Measurements from ENCODE around the gene CMPK1.

Gene CMPK1

DNA sequence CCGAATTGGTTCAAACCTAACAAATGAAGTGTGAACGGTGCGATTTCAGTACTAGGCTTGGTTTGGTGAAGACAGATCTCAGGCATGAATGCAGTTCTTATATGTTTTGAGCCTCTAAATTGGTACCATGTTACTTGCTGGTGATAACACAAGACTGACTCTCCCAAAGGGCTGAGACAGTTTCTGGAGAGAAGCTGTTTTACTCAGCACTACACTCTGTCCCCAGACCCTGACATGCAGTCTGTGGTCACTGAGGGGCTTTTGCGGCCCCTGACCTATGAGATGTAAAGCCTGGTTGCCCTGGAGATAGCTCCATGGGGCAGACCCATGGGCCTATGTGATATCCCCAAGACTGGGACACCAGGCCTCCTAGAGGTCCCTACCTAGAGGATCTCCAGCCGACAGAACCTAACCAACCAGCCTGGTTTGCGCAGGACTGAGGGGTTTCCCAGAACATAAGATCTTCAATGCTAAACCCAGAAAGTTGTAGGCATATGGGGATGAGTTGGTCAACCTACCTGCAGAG lies 63.1 kb downstream of the CMPK1 start:
- no peak for DNase-seq (ENCODE audit: low read depth)
- no peak overlapping the region for H3K4me3 ChIP-seq (ENCODE audit: low read length)
- TF ChIP-seq, protein P1, sequence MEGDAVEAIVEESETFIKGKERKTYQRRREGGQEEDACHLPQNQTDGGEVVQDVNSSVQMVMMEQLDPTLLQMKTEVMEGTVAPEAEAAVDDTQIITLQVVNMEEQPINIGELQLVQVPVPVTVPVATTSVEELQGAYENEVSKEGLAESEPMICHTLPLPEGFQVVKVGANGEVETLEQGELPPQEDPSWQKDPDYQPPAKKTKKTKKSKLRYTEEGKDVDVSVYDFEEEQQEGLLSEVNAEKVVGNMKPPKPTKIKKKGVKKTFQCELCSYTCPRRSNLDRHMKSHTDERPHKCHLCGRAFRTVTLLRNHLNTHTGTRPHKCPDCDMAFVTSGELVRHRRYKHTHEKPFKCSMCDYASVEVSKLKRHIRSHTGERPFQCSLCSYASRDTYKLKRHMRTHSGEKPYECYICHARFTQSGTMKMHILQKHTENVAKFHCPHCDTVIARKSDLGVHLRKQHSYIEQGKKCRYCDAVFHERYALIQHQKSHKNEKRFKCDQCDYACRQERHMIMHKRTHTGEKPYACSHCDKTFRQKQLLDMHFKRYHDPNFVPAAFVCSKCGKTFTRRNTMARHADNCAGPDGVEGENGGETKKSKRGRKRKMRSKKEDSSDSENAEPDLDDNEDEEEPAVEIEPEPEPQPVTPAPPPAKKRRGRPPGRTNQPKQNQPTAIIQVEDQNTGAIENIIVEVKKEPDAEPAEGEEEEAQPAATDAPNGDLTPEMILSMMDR (conservative IDR thresholded peaks at IDR 0.05; ENCODE audit: low read depth, low read length) = no peak

DNA sequence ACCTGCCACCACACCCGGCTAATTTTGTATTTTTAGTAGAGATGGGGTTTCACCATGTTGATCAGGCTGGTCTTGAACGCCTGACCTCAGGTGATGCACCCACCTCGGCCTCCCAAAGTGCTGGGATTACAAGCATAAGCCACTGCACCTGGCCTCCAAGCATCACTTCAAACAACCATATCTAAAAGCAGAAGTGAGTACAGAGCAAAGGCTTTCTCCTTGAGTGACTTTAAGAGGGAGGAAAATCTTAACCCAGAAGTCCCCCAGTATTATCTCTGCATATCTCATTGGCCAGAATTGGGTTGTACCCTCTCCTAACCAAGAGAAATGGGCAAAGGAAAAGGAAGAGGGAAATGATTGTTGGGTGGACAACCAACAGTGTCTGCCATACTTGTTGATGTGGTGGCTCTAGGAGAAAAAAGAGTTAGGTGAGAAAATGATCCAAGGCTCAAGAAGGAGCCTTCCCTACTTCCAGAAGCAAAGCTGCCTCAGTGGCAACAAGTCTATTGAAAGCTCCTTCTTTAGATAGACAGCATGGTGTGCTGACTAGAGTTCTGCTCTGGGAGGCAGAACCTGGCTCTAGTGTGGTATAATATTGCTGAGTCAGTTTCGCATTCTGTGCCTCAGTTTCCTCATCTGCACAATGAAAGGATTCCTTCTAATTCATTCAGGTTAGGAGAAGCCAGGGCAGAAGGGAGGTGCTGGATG lies 65.7 kb downstream of the CMPK1 start:
- TF ChIP-seq, protein P1 (conservative IDR thresholded peaks at IDR 0.05; ENCODE audit: low read depth, low read length) = no peak
- H3K4me3 ChIP-seq (ENCODE audit: low read length) = no peak overlapping the region
- no peak for DNase-seq (ENCODE audit: low read depth)

DNA sequence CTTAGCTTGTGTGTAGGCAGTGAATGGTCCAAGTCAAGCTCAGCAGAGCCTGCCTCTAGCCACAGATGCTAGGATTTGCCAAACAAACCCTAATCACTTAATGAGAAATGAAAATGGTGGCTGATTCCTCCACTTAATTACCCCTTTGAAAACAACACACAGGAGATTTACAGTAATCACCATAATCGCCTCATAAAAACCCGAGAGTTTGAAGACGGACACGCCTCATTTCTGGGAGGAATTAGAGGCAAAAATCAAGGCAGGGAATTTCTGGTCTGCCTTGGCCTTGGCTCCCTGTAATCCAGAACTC lies 66.2 kb downstream of the CMPK1 start:
- TF ChIP-seq, protein P1 (conservative IDR thresholded peaks at IDR 0.05; ENCODE audit: low read depth, low read length) = no peak
- DNase-seq (ENCODE audit: low read depth) = peak; percentile 24
- no peak overlapping the region for H3K4me3 ChIP-seq (ENCODE audit: low read length)

DNA sequence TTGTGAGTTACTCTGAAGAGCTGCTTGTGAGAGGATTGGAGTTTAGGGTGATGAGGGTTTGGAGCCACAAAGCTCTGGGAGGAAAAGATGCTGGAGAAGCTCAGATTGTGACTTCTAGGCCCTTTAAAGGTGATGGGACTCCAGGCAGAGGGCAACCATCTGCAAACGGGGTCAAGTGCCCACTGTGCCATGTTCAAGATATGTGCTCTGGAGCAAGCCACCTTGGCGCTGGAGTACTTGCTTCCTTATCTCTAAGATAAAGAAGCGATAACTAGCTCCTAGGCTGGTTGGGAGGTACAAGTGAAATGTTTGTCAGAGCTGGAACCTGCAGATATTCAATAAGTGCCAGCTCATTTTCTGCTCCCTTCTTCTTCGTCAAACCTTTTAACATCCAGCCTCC lies 68.2 kb downstream of the CMPK1 start:
- H3K4me3 ChIP-seq (ENCODE audit: low read length) = no peak overlapping the region
- no peak for DNase-seq (ENCODE audit: low read depth)
- TF ChIP-seq, protein P1 (conservative IDR thresholded peaks at IDR 0.05; ENCODE audit: low read depth, low read length) = no peak

DNA sequence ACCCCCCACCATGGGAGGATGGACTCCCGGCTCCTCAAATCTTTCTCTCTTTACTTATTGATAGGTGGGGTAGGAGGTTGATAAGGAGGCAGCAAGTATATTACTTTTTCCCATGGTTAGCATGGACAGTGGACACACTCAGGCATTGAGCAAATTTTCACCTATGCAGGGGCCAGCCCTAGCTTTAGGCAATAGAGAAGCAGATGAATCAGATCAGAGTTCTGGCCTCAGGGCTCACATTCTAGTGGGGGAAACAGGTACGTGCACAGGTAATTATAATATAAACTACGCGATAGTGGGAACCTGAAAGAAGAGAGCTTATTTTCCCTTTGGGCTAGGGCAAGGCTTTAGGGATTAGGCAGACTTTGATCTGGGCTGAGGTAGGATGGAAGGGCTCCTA lies 69.0 kb downstream of the CMPK1 start:
- TF ChIP-seq, protein P1 (conservative IDR thresholded peaks at IDR 0.05; ENCODE audit: low read depth, low read length) = no peak
- no peak for DNase-seq (ENCODE audit: low read depth)

DNA sequence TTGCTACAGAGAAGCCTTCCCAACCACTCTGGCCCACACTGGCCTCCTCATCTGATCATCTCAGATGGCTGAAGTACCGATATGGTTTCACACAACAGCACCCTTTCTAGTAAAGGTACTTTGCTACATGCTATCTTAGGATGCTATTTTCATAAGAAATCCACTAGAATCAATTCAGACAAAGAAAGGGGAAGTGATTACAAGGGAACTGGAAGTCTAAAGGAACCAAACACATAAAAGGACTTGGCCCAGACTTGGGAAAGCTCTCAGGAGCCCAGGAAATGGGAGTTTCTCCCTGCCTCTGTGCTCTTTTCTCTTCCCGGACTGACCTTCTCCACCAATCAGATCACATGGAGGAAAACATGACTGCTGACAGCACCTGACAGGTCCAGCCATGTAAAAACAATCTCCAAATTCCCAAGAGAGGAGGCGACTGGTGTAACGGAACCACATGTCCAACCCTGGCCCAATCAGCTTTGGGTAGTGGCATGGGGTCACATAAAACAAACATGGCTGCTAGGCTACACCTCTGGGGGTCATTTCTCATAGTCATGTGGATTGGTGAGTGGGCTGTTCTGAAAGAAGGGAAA lies 69.8 kb downstream of the CMPK1 start:
- TF ChIP-seq, protein P1 (conservative IDR thresholded peaks at IDR 0.05; ENCODE audit: low read depth, low read length) = no peak

More for the DNA sequence above, 69.0 kb downstream of the CMPK1 start:
- no peak overlapping the region for H3K4me3 ChIP-seq (ENCODE audit: low read length)

DNA sequence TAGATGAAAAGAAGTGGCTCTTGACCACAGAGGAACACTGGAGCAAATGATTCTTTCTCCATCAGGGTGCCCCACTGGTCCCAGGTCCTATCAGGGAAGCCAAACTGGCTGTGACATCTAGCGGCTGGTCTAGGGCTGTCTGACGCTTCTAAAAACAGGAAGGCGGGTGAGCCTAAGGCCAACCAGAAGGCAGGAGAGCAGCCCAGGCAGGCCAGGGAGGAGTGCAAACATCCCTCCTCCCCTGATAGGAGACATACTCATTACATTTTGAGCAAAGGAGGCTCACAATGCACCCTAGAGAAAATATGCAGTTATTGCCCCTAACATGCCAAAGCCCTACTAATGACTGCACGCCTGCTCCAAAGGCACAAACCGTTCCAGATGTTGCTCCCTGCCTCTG lies 72.1 kb downstream of the CMPK1 start:
- TF ChIP-seq, protein P1 (conservative IDR thresholded peaks at IDR 0.05; ENCODE audit: low read depth, low read length) = no peak
- no peak for DNase-seq (ENCODE audit: low read depth)
- no peak overlapping the region for H3K4me3 ChIP-seq (ENCODE audit: low read length)

More for the DNA sequence above, 69.8 kb downstream of the CMPK1 start:
- no peak overlapping the region for H3K4me3 ChIP-seq (ENCODE audit: low read length)
- DNase-seq (ENCODE audit: low read depth) = no peak

Measured in retinal pigment epithelial cell (primary cell).